GM21825 (cell line): ENCODE measurements around the gene SFT2D1.
A peak's percentile ranks its signal among the peaks of the same experiment; 100 is the strongest.

Experiments
- ATAC-seq: cut with Tn5 transposase; IDR thresholded peaks from one replicate; pipeline ENCODE4 v1.9.1; 2021; ENCODE audit warnings: mild to moderate bottlenecking, moderate library complexity; ENCODE audit not compliant: unreplicated experiment

The SFT2D1 gene

DNA sequence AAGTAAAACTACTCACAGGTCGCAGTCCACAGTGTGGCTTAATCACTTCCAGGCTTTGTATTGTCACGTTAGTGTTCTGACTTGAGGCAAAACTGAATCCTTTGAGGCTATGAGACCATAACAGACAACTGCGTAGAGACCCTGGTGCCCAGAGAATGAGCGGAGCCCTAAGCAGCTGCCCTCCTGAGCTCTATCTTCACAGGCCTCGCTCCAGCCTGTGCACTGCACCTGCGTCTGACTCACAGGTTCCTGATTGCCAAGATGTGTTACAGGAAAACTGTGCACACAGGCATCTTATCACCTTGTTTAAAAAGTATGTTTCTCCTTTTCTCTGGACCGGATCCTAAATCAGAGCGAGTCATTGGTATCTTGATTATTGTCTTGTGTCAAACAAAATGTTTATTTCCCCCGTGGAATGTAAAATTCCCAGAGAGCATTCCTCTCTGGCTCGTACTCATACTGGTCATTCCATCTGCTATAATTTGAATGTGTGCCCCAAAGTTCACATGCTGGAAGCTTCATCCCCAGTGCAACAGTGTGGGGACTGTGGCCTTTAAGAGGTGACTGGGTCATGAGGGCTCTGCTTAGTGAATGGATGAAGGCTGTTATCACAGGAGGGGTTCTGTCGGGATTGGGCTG is 59.8 kb downstream of the SFT2D1 start:
- no peak for ATAC-seq

GRCh38 chr6:166281104-166281503 is 61.2 kb downstream of the SFT2D1 start:
- ATAC-seq, result peak; percentile 42

- no peak for ATAC-seq
Observed at GRCh38 chr6:166279393-166279679, 63.0 kb downstream of the SFT2D1 start.

DNA sequence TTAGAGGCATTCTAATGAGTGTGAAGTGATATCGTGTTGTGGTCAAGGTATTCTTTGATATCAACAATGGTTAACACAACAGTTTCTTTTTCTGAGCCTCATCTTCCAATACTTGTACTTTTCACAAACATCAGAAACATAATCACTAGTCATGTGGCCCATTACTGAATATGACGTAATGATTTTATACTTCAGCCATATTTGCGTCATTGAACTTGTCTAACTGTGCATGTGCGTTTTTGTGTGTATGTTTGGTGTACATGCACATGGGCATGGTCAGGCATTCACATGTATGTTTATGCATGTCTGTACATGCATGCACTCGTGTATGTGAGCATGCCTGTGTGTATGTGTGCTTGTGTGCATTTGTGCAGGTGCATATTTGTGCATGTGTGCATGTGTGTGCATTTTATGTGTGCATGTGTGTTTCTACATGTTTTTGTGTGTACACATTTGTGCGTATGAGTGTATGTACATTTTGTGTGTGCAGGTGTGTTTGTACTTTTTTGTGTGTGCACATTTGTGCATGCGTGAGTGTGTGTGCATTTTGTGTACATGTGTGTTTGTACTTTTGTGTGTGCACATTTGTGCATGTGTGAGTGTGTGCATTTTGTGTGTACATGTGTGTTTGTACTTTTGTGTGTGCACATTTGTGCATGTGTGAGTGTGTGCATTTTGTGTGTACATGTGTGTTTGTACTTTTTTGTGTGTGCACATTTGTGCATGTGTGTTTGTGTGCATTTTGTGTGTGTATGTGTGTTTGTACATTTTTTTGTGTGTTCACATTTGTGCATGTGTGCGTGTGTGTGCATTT is 63.6 kb downstream of the SFT2D1 start:
- no peak for ATAC-seq

DNA sequence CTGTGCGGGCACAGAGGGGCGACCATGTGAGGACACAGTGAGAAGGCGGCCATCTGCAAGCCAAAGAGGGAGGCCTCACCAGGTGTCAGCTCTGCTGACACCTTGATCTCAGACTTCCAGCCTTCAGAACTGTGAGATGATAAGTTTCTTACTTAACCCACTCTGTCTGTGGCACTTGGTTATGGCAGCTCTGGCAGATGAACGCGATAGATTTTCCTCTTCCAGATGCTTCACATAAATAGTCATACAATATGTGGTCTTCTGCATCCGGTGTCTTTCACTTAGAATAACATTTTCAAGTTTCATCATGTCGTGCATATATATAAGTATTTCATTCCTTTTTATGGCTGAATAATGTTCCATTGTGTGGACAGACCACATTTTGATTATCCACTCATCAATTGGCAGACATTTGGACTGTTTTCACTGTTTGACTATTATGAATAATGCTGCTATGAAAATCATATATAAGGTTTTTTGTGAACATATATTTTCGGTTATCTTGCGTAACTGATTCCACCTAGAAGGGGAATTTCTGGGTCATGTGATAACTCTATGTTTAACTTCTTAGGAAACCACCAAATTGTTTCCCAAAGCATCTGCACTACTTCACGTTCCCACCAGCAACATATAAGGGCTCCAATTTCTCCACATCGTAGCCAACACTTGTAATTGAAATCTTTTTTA is 64.3 kb downstream of the SFT2D1 start:
- no peak for ATAC-seq

DNA sequence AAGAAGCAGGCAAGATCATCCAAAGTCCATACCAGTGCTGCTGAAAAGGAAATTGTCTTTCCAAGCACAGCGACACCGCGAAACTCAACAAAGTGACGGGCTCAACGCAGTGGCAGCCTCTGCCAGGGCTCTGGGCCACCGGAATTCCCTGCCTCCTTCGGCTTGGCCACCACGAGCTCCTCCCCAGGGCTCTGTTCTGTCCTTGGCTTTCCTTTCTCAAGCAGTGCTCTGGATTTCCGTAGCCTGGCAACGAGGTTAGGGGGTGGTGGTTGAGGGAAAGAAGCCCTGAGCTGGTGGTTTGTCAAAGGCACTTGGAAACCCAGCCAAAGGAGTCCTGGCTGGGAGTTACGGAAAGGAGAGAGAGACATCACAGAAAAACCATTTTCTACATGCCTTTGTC is 65.3 kb downstream of the SFT2D1 start:
- no peak for ATAC-seq

DNA sequence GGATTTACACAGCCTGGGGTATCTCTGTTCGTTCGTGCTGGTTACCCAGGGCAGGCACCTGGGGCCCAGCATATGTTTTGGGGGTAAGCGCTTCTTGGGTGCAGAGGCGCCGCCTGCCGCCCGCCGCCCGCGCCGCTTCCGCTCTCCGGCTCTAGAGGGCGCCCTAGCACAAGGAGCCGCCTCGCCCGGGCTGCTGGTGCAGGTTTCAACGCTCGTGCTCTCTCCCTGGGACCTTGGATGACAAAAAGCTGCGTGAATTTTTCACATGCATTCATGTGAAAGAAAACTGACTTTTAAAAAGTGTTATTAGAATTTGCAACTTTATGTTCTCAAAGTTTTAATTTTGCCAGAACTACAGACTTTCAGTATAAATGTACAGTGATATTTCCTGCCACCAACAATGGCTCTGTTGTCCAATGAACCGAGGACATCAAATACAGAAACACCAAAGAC is 66.6 kb downstream of the SFT2D1 start:
- peak; percentile 85 for ATAC-seq

GRCh38 chr6:166274739-166275370 is 67.5 kb downstream of the SFT2D1 start:
- ATAC-seq, result no peak

- ATAC-seq, result no peak
Observed at GRCh38 chr6:166274163-166274562, 68.2 kb downstream of the SFT2D1 start.

DNA sequence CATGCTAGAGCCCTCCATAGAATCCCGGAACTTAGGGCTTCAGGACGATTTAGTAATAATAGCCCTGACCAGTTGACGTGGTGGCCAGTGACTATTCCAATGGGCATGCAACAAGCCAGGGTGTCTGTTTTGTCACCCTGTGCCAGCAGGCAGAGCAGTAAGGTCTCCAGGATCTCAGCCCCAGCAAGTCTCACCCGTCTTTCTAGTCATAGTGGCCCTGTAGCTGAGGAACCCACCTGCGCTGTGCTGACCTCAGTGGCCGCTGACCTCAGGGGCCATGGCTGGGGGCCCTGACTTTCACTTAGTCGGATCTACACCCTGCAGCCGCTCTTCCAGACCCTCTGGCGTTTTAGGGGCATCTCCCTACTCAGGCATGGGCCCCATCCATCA is 71.0 kb downstream of the SFT2D1 start:
- no peak for ATAC-seq

GRCh38 chr6:166270706-166271375 is 71.5 kb downstream of the SFT2D1 start:
- ATAC-seq, result no peak
